HEK293T (cell line): ENCODE results near the gene ANTXR2.

Experiments used
- ARNT ChIP-seq: fragments of 450-650 bp; IDR thresholded peaks from 2 replicates; pipeline ENCODE4 v1.6.1; 2017; ENCODE audit warnings: mild to moderate bottlenecking
- ELF4 ChIP-seq: fragments of 450-650 bp; IDR thresholded peaks from 2 replicates; pipeline ENCODE4 v1.6.1; 2017; ENCODE audit warnings: antibody characterized with exemption
- FOXK2 ChIP-seq: fragments of 450-650 bp; IDR thresholded peaks from 2 replicates; pipeline ENCODE4 v1.6.1; 2016; ENCODE audit warnings: mild to moderate bottlenecking
- FOXM1 ChIP-seq: fragments of 450-650 bp; IDR thresholded peaks from 2 replicates; pipeline ENCODE4 v1.6.1; 2017; ENCODE audit warnings: mild to moderate bottlenecking, borderline replicate concordance
- NFRKB ChIP-seq: fragments of 450-650 bp; IDR thresholded peaks from 2 replicates; pipeline ENCODE4 v1.6.1; 2016; ENCODE audit warnings: mild to moderate bottlenecking, moderate library complexity
- SP1 ChIP-seq: fragments of 450-650 bp; IDR thresholded peaks from 2 replicates; pipeline ENCODE4 v1.6.1; 2017
- SUZ12 ChIP-seq: fragments of 450-650 bp; IDR thresholded peaks from 2 replicates; pipeline ENCODE4 v1.6.1; 2016; ENCODE audit warnings: mild to moderate bottlenecking
- TARDBP ChIP-seq: fragments of 450-650 bp; IDR thresholded peaks from 2 replicates; pipeline ENCODE4 v1.6.1; 2016
- ZNF384 ChIP-seq: fragments of 450-650 bp; IDR thresholded peaks from 2 replicates; pipeline ENCODE4 v1.6.1; 2016

- TF ChIP-seq ZNF384 (no peak), ELF4 (no peak), NFRKB (no peak), ARNT (no peak), SP1 (no peak), TARDBP (no peak), SUZ12 (no peak), FOXM1 (no peak), FOXK2 (no peak)
Observed at GRCh38 chr4:80070880-80071603, 2.0 kb downstream of the ANTXR2 start.
